PC-3 (cell line): ENCODE measurements around the gene TIMP3. TPM values are rescaled to one million over a fixed set of nuclear protein-coding genes. Genes with fewer than 3 reads are reported as not detected.

ENCODE experiments used
- ATAC-seq: fragments of 200-7000 bp; cut with Tn5 transposase; 2 replicates; pipeline ENCODE4 v1.9.1; 2020; ENCODE audit warnings: mild to moderate bottlenecking, moderate library complexity
- BruUV-seq: library from RNA; stranded (reverse); fragments of 400-500 nt; replicated peaks from 2 replicates; lab custom pipeline; 2021; lab: Mats Ljungman, UMichigan
- CTCF ChIA-PET: fragments of 300-600 bp; sonication (Branson Sonifier 250); formaldehyde crosslinking; loops from one replicate; lab custom pipeline; 2022; ENCODE audit warnings: antibody characterized with exemption; lab: Charles Lee
- POLR2A ChIA-PET: fragments of 300-600 bp; sonication (Branson Sonifier 250); formaldehyde crosslinking; loops from one replicate; lab custom pipeline; 2022; ENCODE audit warnings: antibody characterized with exemption; ENCODE audit not compliant: unreplicated experiment; lab: Charles Lee
- DNase-seq: peaks from one replicate; pipeline ENCODE4 v3.0.0-alpha.2; 2015
- H2AFZ ChIP-seq: fragments of 300-600 bp; sonication (generic); 2 replicates; pipeline ENCODE4 v1.6.0; 2016; ENCODE audit warnings: antibody characterized with exemption, low read length
- H3F3A ChIP-seq: fragments of 300-600 bp; sonication (generic); one replicate; pipeline ENCODE4 v1.6.0; 2017; ENCODE audit warnings: antibody characterized with exemption, low read length, control low read depth, mild to moderate bottlenecking; ENCODE audit not compliant: unreplicated experiment
- H3K27ac ChIP-seq: fragments of 300-600 bp; sonication (generic); 2 replicates; pipeline ENCODE4 v1.5.1; 2016; ENCODE audit warnings: mild to moderate bottlenecking, low read length
- H3K27me3 ChIP-seq: fragments of 300-600 bp; sonication (generic); 2 replicates; pipeline ENCODE4 v1.6.1; 2016; ENCODE audit warnings: low read length, mixed read lengths
- H3K36me3 ChIP-seq: fragments of 300-600 bp; sonication (generic); 2 replicates; pipeline ENCODE4 v1.6.1; 2016; ENCODE audit warnings: low read depth, mixed run types, low read length, mixed read lengths
- H3K4me1 ChIP-seq: fragments of 300-600 bp; sonication (generic); 2 replicates; pipeline ENCODE4 v1.5.1; 2016; ENCODE audit warnings: low read length; ENCODE audit not compliant: insufficient read depth
- H3K4me2 ChIP-seq: fragments of 300-600 bp; sonication (generic); 2 replicates; pipeline ENCODE4 v1.6.0; 2016; ENCODE audit warnings: low read length
- H3K4me3 ChIP-seq: fragments of 300-600 bp; sonication (generic); 2 replicates; pipeline ENCODE4 v1.5.1; 2016; ENCODE audit warnings: mild to moderate bottlenecking, low read length, mixed read lengths
- H3K79me2 ChIP-seq: fragments of 300-600 bp; sonication (generic); 2 replicates; pipeline ENCODE4 v1.6.1; 2017; ENCODE audit warnings: low read length, mixed read lengths
- H3K9ac ChIP-seq: fragments of 300-600 bp; sonication (generic); 2 replicates; pipeline ENCODE4 v1.6.0; 2016; ENCODE audit warnings: mild to moderate bottlenecking, low read length
- H3K9me2 ChIP-seq: fragments of 300-600 bp; sonication (generic); replicated peaks from 2 replicates; pipeline ENCODE4 v1.6.1; 2016; ENCODE audit warnings: mixed run types, low read length, mixed read lengths
- H3K9me3 ChIP-seq: fragments of 300-600 bp; sonication (generic); 2 replicates; pipeline ENCODE4 v1.6.1; 2016; ENCODE audit warnings: low read length, mixed read lengths
- H4K20me1 ChIP-seq: fragments of 300-600 bp; sonication (generic); 2 replicates; pipeline ENCODE4 v1.6.1; 2016; ENCODE audit warnings: low read length, mixed read lengths
- CTCF ChIP-seq: fragments of 300-600 bp; sonication (generic); conservative IDR thresholded peaks from 2 replicates; pipeline ENCODE4 v1.5.1; 2017; ENCODE audit warnings: antibody characterized with exemption, low read depth, mild to moderate bottlenecking, low read length
- EZH2 ChIP-seq: fragments of 300-600 bp; sonication (generic); IDR thresholded peaks from one replicate; pipeline ENCODE4 v1.6.1; 2017; ENCODE audit warnings: antibody characterized with exemption, mild to moderate bottlenecking, low read length; ENCODE audit not compliant: unreplicated experiment
- EZH2phosphoT487 ChIP-seq: fragments of 300-600 bp; sonication (generic); IDR thresholded peaks from 2 replicates; pipeline ENCODE4 v1.6.1; 2018; ENCODE audit warnings: mild to moderate bottlenecking, antibody characterized with exemption, low read length, borderline replicate concordance
- intact Hi-C: fragments of 100-400 bp; cut with micrococcal nuclease; formaldehyde crosslinking; loops from 2 replicates; pipeline ENCODE4 v1.9.0; 2023
- total RNA-seq: library from RNA; depleted of rRNA; stranded (reverse); fragments of >200 nt; gene quantifications from 2 replicates; pipeline ENCODE4 v1.2.3, GENCODE V29; 2014

The TIMP3 gene
- total RNA-seq, 1 experiment from 2014 or later = not detected

GRCh38 chr22:32841175-32841574, 39.7 kb downstream of the TIMP3 start:
- Histone ChIP-seq H3K4me3 (no peak overlapping the region), H3K4me1 (no peaks in the 10 kb centered on the region), H3K9me2 (no peaks in the 10 kb centered on the region), H3K4me2 (no peak overlapping the region), H3K9me3 (no peaks in the 10 kb centered on the region), H3F3A (no peaks in the 10 kb centered on the region), H4K20me1 (no peaks in the 10 kb centered on the region), H2AFZ (no peak overlapping the region), H3K9ac (no peak overlapping the region), H3K27me3 (no peaks in the 10 kb centered on the region), H3K27ac (no peak overlapping the region), H3K79me2 (no peaks in the 10 kb centered on the region), H3K36me3 (no peaks in the 10 kb centered on the region)
- ChIA-PET POLR2A (no interaction called here), CTCF (no interaction called here)
- BruUV-seq = no TSS peak
- no peak for DNase-seq
- TF ChIP-seq EZH2phosphoT487 = no peak
- no peak for TF ChIP-seq EZH2
- no peak for TF ChIP-seq CTCF
- intact Hi-C loops = no loop called here
- ATAC-seq = no peak

- ATAC-seq = no peak
- no peaks in the 10 kb centered on the region for H3F3A ChIP-seq
- H3K36me3 ChIP-seq = no peaks in the 10 kb centered on the region
- no peak overlapping the region for H3K4me2 ChIP-seq
- H3K4me3 ChIP-seq = no peak overlapping the region
- H2AFZ ChIP-seq = no peak overlapping the region
- no peaks in the 10 kb centered on the region for H3K27me3 ChIP-seq
- intact Hi-C loops = no loop called here
- H3K9ac ChIP-seq = no peak overlapping the region
- no peaks in the 10 kb centered on the region for H3K79me2 ChIP-seq
- BruUV-seq = no TSS peak
- H3K9me2 ChIP-seq = no peaks in the 10 kb centered on the region
- no peak overlapping the region for H3K27ac ChIP-seq
- TF ChIP-seq CTCF (no peak), EZH2 (no peak), EZH2phosphoT487 (no peak)
- ChIA-PET CTCF (no interaction called here), POLR2A (no interaction called here)
- no peaks in the 10 kb centered on the region for H4K20me1 ChIP-seq
- H3K4me1 ChIP-seq = no peaks in the 10 kb centered on the region
- H3K9me3 ChIP-seq = no peaks in the 10 kb centered on the region
- no peak for DNase-seq
These were observed 41.0 kb downstream of the TIMP3 start for GRCh38 chr22:32842486-32842885.

- Histone ChIP-seq H3K9ac (no peak overlapping the region), H3K4me2 (no peak overlapping the region), H3K36me3 (no peaks in the 10 kb centered on the region), H3K9me2 (no peaks in the 10 kb centered on the region), H2AFZ (no peak overlapping the region), H3K27ac (no peak overlapping the region), H4K20me1 (no peaks in the 10 kb centered on the region), H3K79me2 (no peaks in the 10 kb centered on the region), H3K4me1 (no peaks in the 10 kb centered on the region), H3K27me3 (no peaks in the 10 kb centered on the region), H3F3A (no peaks in the 10 kb centered on the region), H3K9me3 (no peaks in the 10 kb centered on the region), H3K4me3 (no peak overlapping the region)
- TF ChIP-seq EZH2 = no peak
- TF ChIP-seq EZH2phosphoT487 = no peak
- TF ChIP-seq CTCF = no peak
- DNase-seq (no peak), ATAC-seq (no peak)
- BruUV-seq = no TSS peak
- intact Hi-C loops = no loop called here
- POLR2A ChIA-PET = no interaction called here
- CTCF ChIA-PET = no interaction called here
These were observed 41.8 kb downstream of the TIMP3 start for GRCh38 chr22:32843300-32843699.
